Activated CD4-positive, alpha-beta memory T cell treated with anti-CD3 and anti-CD28 coated beads for 36 hours (primary cell): ENCODE data around the gene SNED1. TPM values are rescaled to one million over a fixed set of nuclear protein-coding genes. Genes with fewer than 3 reads are reported as not detected.
"Not testable (repeated sequence)": the region's sequence is repeated elsewhere in the genome, so short reads cannot be mapped to it uniquely, and the experiment has no call there.

Experiments used
- CTCF ChIA-PET: fragments of 350-600 bp; sonication (Branson Sonifier 250); formaldehyde crosslinking; loops from one replicate; lab custom pipeline; 2021; ENCODE audit warnings: antibody characterized with exemption, inconsistent platforms; lab: Charles Lee
- POLR2A ChIA-PET: fragments of 350-600 bp; sonication (Branson Sonifier 250); formaldehyde crosslinking; loops from one replicate; lab custom pipeline; 2021; ENCODE audit warnings: antibody characterized with exemption; lab: Charles Lee
- DNase-seq: peaks from one replicate; pipeline ENCODE4 v3.0.0-alpha.2; 2020
- H3K27ac Mint-ChIP-seq: one replicate; pipeline ENCODE4 v1.8.0; 2021; ENCODE audit warnings: mixed read lengths
- H3K27me3 Mint-ChIP-seq: one replicate; pipeline ENCODE4 v1.8.0; 2021; ENCODE audit warnings: mixed read lengths
- H3K36me3 Mint-ChIP-seq: one replicate; pipeline ENCODE4 v1.8.0; 2021; ENCODE audit warnings: mixed read lengths
- H3K4me1 Mint-ChIP-seq: one replicate; pipeline ENCODE4 v1.8.0; 2021; ENCODE audit warnings: low read depth, mixed read lengths
- H3K4me3 Mint-ChIP-seq: one replicate; pipeline ENCODE4 v1.8.0; 2021; ENCODE audit warnings: mild to moderate bottlenecking, mixed read lengths
- H3K9me3 Mint-ChIP-seq: one replicate; pipeline ENCODE4 v1.8.0; 2021; ENCODE audit warnings: mixed read lengths
- intact Hi-C: fragments of 100-400 bp; cut with micrococcal nuclease; formaldehyde crosslinking; loops from one replicate; pipeline ENCODE4 v1.15.1; 2023
- total RNA-seq, 2 experiments: library from RNA; stranded (reverse); gene quantifications; one replicate each; pipeline ENCODE4 v1.2.3, GENCODE V29; 2021

Gene SNED1
- total RNA-seq, 2 experiments from 2014 or later = 2.6 to 3.8 TPM

DNA sequence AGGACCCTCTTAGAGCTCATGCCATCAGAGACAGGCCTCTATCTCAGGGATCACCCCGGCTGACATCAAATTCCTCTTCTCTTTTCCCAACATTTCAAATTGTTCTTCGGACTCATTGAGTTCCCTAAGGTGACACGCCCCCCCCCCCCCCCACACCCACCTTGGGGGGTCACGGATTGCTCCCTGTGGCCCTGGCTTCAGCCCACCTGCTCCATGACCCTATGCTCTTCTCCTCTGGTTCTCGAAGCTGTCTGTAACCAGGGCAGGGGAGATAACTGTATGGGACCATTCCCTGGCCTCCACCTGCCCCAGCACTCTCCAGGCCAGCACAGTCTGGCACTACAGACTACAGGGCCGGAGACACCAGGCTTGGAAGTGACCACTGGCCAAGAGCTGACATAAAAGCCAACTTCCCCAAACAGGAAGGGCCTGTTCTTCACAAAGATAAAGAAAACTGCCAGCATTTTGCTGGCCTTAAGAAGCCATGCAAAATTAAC is 96.6 kb downstream of the SNED1 start:
- peak overlapping the region; percentile 89 for H3K27ac Mint-ChIP-seq
- ChIA-PET CTCF (interaction anchor here (0.7 to 1.5 kb wide), 3 partner anchors 16 to 23 kb away, joined by 3 to 9 read pairs (median 4); no protein-coding TSS in a partner anchor), POLR2A (interaction anchor here (0.7 to 1.3 kb wide), 2 partner anchors 11 to 172 kb away, joined by 3 read pairs; no protein-coding TSS in a partner anchor)
- H3K4me1 Mint-ChIP-seq = peaks cover 62% of the 10 kb centered on the region
- H3K27me3 Mint-ChIP-seq = no peaks in the 10 kb centered on the region
- DNase-seq = no peak
- intact Hi-C loops = loop anchor here (2.0 to 10.0 kb wide), 2 partner anchors 18 to 220 kb away; partner anchors contain the start of genes HDLBP and SEPTIN2
- H3K9me3 Mint-ChIP-seq = no peaks in the 10 kb centered on the region
- H3K4me3 Mint-ChIP-seq = no peak overlapping the region
- peaks cover 66% of the 10 kb centered on the region for H3K36me3 Mint-ChIP-seq

DNA sequence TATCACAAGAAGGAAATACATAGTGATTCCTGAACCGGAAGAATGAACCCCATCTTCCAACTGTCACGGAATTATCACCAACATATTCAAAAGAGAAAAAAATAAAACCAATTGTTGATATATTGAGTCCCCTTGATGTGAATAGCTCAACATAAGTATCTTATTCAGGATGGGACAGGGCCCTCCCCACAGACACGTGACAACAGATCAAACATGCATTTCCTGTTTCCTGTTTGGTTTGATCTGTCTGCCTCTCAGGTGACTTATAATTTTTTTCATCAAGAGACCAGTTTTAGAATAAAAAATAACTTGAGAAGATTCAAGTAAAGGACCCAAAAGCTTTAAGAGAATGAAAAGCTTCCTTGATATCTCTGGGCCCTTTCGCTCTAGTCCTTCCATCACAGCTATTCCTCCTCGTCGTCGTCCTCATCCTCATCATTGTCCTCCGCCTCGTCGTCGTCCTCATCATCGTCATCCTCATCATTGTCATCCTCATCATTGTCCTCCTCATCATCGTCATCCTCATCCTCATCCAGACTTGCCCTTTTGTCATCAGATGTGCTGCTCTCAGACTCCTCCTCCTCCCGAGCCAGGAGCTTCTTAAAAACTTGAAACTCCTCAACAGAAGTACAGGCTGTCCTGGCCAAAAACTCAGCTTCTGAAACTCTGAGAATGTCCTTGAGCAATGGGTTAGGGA is 97.3 kb downstream of the SNED1 start:
- intact Hi-C loops = loop anchor here (2.0 to 10.0 kb wide), 2 partner anchors 17 to 219 kb away; partner anchors contain the start of genes HDLBP and SEPTIN2
- DNase-seq = peak; percentile 64
- Mint-ChIP-seq H3K27me3 (no peaks in the 10 kb centered on the region), H3K4me3 (peak overlapping the region; percentile 30), H3K9me3 (no peaks in the 10 kb centered on the region), H3K36me3 (peaks cover 66% of the 10 kb centered on the region), H3K27ac (peak overlapping the region; percentile 89), H3K4me1 (peaks cover 69% of the 10 kb centered on the region)
- ChIA-PET CTCF (interaction anchor here (1.5 kb wide), 2 partner anchors 17 to 55 kb away, joined by 4 to 5 read pairs; partner anchors contain the start of gene PPP1R7), POLR2A (interaction anchor here (0.6 to 1.3 kb wide), 2 partner anchors 12 to 25 kb away, joined by 3 read pairs; no protein-coding TSS in a partner anchor)

DNA sequence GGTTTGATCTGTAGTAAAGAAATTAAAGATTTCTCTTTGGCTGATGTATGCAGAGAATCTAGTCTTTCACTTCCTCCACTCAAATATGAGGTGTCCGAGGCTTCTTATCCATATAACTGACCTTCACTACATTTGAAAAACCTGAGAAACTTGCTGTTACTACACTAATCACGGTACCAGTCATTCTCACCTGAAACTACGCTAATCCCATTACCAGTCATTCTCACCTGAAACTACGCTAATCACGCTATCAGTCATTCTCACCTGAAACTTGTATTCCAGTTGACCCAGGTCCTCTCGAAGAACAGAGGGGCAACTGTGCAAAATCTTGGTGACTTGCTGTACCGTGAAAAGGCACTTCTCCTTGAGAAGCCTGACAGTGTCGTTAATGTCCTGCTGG is 98.6 kb downstream of the SNED1 start:
- H3K4me3 Mint-ChIP-seq = peak overlapping the region; percentile 17
- H3K4me1 Mint-ChIP-seq = peaks cover 72% of the 10 kb centered on the region
- peak; percentile 50 for DNase-seq
- CTCF ChIA-PET = no interaction called here
- H3K9me3 Mint-ChIP-seq = no peaks in the 10 kb centered on the region
- POLR2A ChIA-PET = no interaction called here
- peak overlapping the region; percentile 89 for H3K27ac Mint-ChIP-seq
- intact Hi-C loops = loop anchor here (10.0 kb wide), 1 partner anchor 218 kb away; the partner anchor contains the start of genes HDLBP and SEPTIN2
- peaks cover 57% of the 10 kb centered on the region for H3K36me3 Mint-ChIP-seq
- H3K27me3 Mint-ChIP-seq = no peaks in the 10 kb centered on the region

DNA sequence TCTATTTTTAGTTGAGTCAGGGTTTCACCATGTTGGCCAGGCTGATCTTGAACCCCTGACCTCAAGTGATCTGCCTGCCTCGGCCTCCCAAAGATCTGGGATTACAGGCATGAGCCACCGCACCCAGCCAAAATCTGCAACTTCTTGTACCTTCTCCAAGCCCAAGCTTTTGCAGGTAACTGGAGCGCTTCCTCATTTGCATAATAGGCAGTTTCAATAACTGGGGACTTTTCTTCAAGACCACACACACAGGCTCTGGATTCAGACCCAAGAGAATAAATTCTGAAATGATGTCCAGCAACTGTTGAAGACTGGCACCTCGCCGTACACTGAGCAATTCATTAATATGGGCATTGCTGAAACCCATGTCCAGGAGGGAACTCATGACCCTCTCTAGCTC is 100.8 kb downstream of the SNED1 start:
- Mint-ChIP-seq H3K4me3 (no peak overlapping the region), H3K36me3 (peaks cover 48% of the 10 kb centered on the region), H3K9me3 (no peaks in the 10 kb centered on the region), H3K27ac (peak overlapping the region; percentile 89), H3K4me1 (peaks cover 82% of the 10 kb centered on the region), H3K27me3 (no peaks in the 10 kb centered on the region)
- CTCF ChIA-PET = no interaction called here
- intact Hi-C loops = loop anchor here (10.0 kb wide), 1 partner anchor 216 kb away; the partner anchor contains the start of genes HDLBP and SEPTIN2
- DNase-seq = no peak
- POLR2A ChIA-PET = interaction anchor here (1.1 to 4.2 kb wide), 2 partner anchors 25 to 51 kb away, joined by 3 to 28 read pairs; partner anchors contain the start of genes PASK and PPP1R7

DNA sequence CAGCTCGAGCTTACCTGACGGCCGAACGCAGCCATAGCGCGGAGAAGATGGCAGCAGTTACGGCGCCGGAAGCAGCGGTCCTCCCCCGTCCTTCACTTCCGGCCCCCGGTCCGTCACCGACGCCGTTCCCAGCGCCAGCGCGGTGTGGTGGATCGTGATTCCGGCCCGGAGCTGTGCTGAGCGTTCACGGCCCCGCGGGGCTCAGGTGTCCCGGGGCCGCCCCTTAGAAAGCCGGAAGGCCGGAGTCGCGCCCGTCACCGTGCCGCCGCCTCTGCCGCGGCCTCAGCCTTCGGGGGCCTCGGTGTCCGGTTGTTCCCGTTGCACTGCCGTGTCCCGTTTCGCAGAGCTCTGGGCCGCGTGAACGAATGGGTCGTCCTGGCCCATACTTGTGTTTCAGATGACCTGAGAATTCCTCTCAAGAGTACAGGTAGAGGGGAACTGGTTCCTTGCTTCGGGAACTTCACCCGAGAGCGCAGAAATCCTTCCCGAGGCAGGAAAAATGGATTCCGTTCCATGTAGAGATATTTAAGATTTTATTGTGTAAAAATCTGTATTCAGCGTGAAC is 103.9 kb downstream of the SNED1 start, which contains the start of gene MTERF4:
TSS of gene MTERF4 (minus strand) at position 49 of the 565 bp plus-strand sequence. CDS start at position 35, 14 bp downstream.
- CTCF ChIA-PET = interaction anchor here (0.5 to 2.3 kb wide), 3 partner anchors 10 to 456 kb away, joined by 4 to 7 read pairs (median 4); no protein-coding TSS in a partner anchor
- peaks cover 61% of the 10 kb centered on the region for H3K4me1 Mint-ChIP-seq
- H3K4me3 Mint-ChIP-seq = peak within 1 kb of the TSS; percentile 91

DNA sequence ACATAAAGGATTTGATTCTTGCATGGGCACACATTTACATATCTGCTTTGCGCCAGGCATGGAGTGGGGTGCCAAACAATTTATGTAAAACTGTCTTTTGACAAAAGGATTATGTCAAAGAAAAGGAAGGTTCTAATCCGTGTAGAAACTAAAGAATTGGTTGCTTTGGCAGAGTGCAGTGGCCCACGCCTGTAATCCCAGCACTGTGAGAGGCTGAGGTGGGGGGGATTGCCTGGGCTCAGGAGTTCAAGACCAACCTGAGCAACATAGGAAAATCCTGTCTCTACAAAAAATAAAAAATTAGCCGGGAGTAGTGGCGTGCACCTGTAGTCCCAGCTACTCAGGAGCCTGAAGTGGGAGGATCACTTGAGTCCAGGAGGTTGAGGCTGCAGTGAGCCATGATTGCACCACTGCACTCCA is 104.8 kb downstream of the SNED1 start:
- H3K9me3 Mint-ChIP-seq = no peaks in the 10 kb centered on the region
- peak overlapping the region; percentile 95 for H3K27ac Mint-ChIP-seq
- ChIA-PET POLR2A (interaction anchor here (0.7 to 1.9 kb wide), 3 partner anchors 7 to 47 kb away, joined by 3 to 8 read pairs (median 5); partner anchors contain the start of gene PPP1R7), CTCF (interaction anchor here (1.8 kb wide), 1 partner anchor 10 kb away, joined by 4 read pairs; no protein-coding TSS in a partner anchor)
- no peaks in the 10 kb centered on the region for H3K27me3 Mint-ChIP-seq
- H3K4me3 Mint-ChIP-seq = peak overlapping the region; percentile 91
- intact Hi-C loops = loop anchor here (2.0 to 5.0 kb wide), 2 partner anchors 46 to 536 kb away; partner anchors contain the start of genes PASK and RNPEPL1
- DNase-seq = no peak
- peaks cover 31% of the 10 kb centered on the region for H3K36me3 Mint-ChIP-seq
- H3K4me1 Mint-ChIP-seq = peaks cover 56% of the 10 kb centered on the region

More for the DNA sequence above, 103.9 kb downstream of the SNED1 start, which contains the start of gene MTERF4:
- peak; percentile 93 for DNase-seq
- POLR2A ChIA-PET = interaction anchor here (1.0 to 4.2 kb wide), 5 partner anchors 8 to 51 kb away, joined by 3 to 28 read pairs (median 5); partner anchors contain the start of genes PASK and PPP1R7
- Mint-ChIP-seq H3K27me3 (no peaks in the 10 kb centered on the region), H3K27ac (peak within 1 kb of the TSS; percentile 95), H3K36me3 (peaks cover 30% of the 10 kb centered on the region), H3K9me3 (no peaks in the 10 kb centered on the region)
- intact Hi-C loops = loop anchor here (1.0 to 5.0 kb wide), 3 partner anchors 10 to 535 kb away; partner anchors contain the start of genes PASK and RNPEPL1

DNA sequence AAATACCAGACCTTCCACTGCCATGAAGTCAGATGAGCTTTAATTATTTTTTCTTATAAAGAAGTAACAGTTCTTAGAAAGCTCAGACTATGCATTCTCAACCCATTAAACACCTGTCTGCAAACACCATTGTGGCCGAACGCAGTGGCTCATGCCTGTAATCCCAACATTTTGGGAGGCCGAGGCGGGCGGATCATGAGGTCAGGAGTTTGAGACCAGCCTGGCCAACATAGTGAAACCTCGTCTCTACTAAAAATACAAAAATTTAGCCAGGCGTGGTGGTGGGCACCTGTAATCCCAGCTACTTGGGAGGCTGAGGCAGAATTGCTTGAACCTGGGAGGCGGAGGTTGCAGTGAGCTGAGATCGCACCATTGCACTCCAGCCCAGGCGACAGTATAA is 106.2 kb downstream of the SNED1 start:
- H3K4me1 Mint-ChIP-seq = peaks cover 55% of the 10 kb centered on the region
- intact Hi-C loops = loop anchor here (5.0 kb wide), 1 partner anchor 537 kb away; the partner anchor contains the start of gene RNPEPL1
- H3K27me3 Mint-ChIP-seq, H3K9me3 Mint-ChIP-seq, POLR2A ChIA-PET, DNase-seq, H3K27ac Mint-ChIP-seq, H3K4me3 Mint-ChIP-seq: not testable (repeated sequence)
- peaks cover 28% of the 10 kb centered on the region for H3K36me3 Mint-ChIP-seq
- CTCF ChIA-PET = interaction anchor here (0.6 to 1.0 kb wide), 2 partner anchors 26 to 596 kb away, joined by 3 read pairs; no protein-coding TSS in a partner anchor

DNA sequence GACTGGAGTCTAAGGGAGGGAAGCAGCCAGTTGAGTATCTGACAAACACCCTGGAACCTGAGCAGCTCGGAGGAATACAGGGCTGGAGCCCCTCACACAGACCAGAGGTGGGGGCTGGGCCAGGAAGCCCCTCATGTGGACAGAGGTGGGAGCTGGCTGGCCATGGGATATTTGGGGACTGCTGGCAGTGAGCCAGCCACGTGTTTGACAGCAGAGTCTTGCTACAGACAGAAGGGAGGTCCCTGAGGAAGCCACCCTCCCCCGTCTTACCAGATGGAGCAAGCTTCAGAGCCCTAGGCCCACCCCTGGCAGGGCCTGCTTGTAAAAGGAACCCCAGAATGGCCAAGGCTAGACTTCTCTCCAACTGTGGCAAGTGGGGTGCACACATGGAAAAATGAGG is 107.2 kb downstream of the SNED1 start:
- no peak overlapping the region for H3K4me3 Mint-ChIP-seq
- H3K27me3 Mint-ChIP-seq = no peaks in the 10 kb centered on the region
- H3K36me3 Mint-ChIP-seq = peaks cover 35% of the 10 kb centered on the region
- DNase-seq = no peak
- ChIA-PET CTCF (no interaction called here), POLR2A (no interaction called here)
- intact Hi-C loops = no loop called here
- H3K9me3 Mint-ChIP-seq = no peaks in the 10 kb centered on the region
- H3K4me1 Mint-ChIP-seq = peaks cover 52% of the 10 kb centered on the region
- H3K27ac Mint-ChIP-seq = peak overlapping the region; percentile 54

DNA sequence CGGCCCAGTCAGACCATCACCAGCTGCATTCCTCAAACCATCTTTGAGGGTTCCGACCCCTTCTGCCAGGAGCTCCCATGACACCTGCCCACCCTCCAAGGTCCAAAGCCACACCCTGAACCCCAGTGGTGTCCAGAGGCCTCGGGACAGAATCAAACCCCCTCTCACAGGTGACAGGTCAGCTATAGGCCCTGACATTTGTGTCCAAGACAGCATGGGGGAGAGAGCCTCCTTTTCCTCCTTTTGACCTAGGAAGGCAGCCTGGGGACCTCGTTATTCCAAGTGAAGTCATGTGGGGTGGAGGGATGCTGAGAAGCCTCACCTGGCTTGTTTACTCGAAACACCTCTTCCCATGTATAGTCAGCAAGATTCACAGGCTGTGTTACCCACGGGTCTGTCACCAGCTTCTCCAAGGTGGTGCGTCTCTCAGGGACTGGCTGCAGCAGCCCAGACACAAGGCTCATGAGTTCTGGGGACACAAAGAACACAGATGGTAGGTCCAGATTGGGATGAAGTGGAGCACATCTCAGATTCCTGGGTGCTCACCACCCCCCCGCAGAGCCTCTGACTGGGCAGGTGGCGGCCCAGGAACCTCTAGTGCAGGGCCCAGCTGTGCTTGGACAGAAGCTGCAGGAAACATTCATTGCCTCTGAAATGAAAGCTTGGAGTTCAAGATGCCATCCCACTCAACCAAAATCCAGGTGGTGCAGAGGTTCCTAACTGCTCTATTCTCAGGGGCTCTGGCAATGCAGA is 108.8 kb downstream of the SNED1 start:
- Mint-ChIP-seq H3K4me1 (peaks cover 50% of the 10 kb centered on the region), H3K9me3 (no peaks in the 10 kb centered on the region), H3K4me3 (no peak overlapping the region), H3K36me3 (peaks cover 49% of the 10 kb centered on the region), H3K27ac (peak overlapping the region; percentile 38), H3K27me3 (no peaks in the 10 kb centered on the region)
- ChIA-PET POLR2A (no interaction called here), CTCF (no interaction called here)
- DNase-seq = no peak
- intact Hi-C loops = no loop called here

DNA sequence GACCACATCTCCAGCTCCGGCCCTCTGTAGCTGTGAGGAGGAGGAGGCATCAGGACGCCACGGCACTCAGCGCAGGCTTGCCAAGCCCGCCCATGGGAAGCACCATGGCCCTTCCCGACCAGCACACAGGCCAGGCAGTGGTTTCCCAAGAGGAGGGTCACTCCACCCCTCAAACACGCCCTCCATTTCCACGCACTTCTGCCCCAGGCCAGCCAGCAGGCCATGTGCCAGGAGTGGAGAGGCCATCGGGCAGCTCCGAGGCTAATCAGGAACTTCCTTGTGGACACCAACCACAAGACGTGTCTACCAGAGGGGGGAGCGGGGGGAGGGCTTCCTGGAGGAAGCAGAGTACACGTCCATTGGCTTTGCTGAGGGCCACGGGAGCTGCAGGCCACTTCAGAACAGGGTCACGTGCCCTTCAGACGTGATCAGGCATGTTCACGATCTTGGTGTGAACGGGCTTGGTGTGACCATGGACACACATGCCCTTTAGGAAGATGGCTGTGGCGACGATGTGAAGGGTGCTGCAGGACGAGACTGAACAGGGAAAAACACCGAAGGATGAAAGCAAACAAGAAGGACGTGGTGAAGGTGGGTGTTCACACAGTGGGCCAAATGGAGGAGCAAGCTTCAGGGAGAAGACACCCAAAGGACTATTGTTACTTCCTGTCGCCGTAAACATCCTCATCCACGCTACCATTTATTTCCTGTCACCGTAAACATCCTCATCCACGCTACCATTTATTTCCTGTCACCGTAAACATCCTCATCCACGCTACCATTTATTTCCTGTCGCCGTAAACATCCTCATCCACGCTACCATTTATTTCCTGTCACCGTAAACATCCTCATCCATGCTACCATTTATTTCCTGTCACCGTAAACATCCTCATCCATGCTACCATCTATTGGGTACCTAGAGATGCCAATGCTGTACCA is 110.1 kb downstream of the SNED1 start:
- H3K27me3 Mint-ChIP-seq = no peaks in the 10 kb centered on the region
- H3K4me1 Mint-ChIP-seq = peaks cover 51% of the 10 kb centered on the region
- ChIA-PET POLR2A (no interaction called here), CTCF (no interaction called here)
- H3K4me3 Mint-ChIP-seq = peak overlapping the region; percentile 85
- intact Hi-C loops = no loop called here
- peak overlapping the region; percentile 96 for H3K27ac Mint-ChIP-seq
- peaks cover 54% of the 10 kb centered on the region for H3K36me3 Mint-ChIP-seq
- DNase-seq = peak; percentile 9
- H3K9me3 Mint-ChIP-seq = no peaks in the 10 kb centered on the region
